Esophagus squamous epithelium (tissue), 5 donors: ENCODE data around the gene BIRC2. TPM values are rescaled to one million over a fixed set of nuclear protein-coding genes. Genes with fewer than 3 reads are reported as not detected.

Experiments used
- DNase-seq: peaks from one replicate; lab custom pipeline; 2025; lab: John Stamatoyannopoulos, UW
- H3K27ac ChIP-seq, 4 donors: fragments of 200-600 bp; sonication (generic); one replicate each; pipeline ENCODE4 v1.5.1; 2016 to 2019; ENCODE audit warnings: mild to moderate bottlenecking in 1 of 4
- H3K27me3 ChIP-seq, 4 donors: fragments of 200-600 bp; sonication (generic); 1 replicate in 3 of 4; 2 replicates in 1 of 4; pipeline versions ENCODE4 v1.5.1 to v1.6.0; 2017 to 2021; ENCODE audit warnings: antibody characterized with exemption in 1 of 4
- H3K36me3 ChIP-seq, 3 donors: fragments of 200-600 bp; sonication (generic); one replicate each; pipeline ENCODE4 v1.5.1; 2016 to 2019
- H3K4me1 ChIP-seq, 3 donors: fragments of 200-600 bp; sonication (generic); one replicate each; pipeline ENCODE4 v1.5.1; 2017 to 2019
- H3K4me3 ChIP-seq, 4 donors: fragments of 200-600 bp; sonication (generic); 1 replicate in 3 of 4; 2 replicates in 1 of 4; pipeline ENCODE4 v1.5.1; 2016 to 2019; ENCODE audit warnings: mild to moderate bottlenecking in 2 of 4, moderate library complexity in 1 of 4
- H3K9me3 ChIP-seq, 3 donors: fragments of 200-600 bp; sonication (generic); one replicate each; pipeline ENCODE4 v1.5.1; 2016 to 2019
- POLR2A ChIP-seq, 4 donors: fragments of 450-650 bp; IDR thresholded peaks; one replicate each; pipeline ENCODE4 v1.6.1; 2017; ENCODE audit warnings: antibody characterized with exemption in 4 of 4, mild to moderate bottlenecking in 4 of 4, moderate library complexity in 3 of 4
- WGBS, 2 donors: methylation state at CpG; one replicate each; pipeline ENCODE4 v1.1.5; 2018; 5-methylcytosine and 5-hydroxymethylcytosine counted together
- intact Hi-C: fragments of 100-400 bp; cut with DNase I; formaldehyde crosslinking; loops from one replicate; pipeline ENCODE4 v1.15.0; 2022
- total RNA-seq, 4 donors: library from RNA; depleted of rRNA; stranded (reverse); fragments of >200 nt; gene quantifications; one replicate each; pipeline ENCODE4 v1.1.0, GENCODE V29; 2016
- TF ChIP-seq, protein P1 (sequence below), 6 experiments: fragments of 450-650 bp in 4 of 6; fragments of 200-600 bp in 2 of 6; sonication (generic) in 2 of 6; IDR thresholded peaks; one replicate each; pipeline ENCODE4 v1.5.1; 2016 to 2019; ENCODE audit warnings: antibody characterized with exemption in 6 of 6, mild to moderate bottlenecking in 4 of 6, moderate library complexity in 4 of 6
- donor health status: DM: yes; HTN: yes; CAD: no.

BIRC2 gene
- total RNA-seq, 4 donors from 2014 or later, result 18.9 to 38.7 (median 26.4) TPM

- 100% methylated on average over 2 of the region's 2 CpGs for WGBS, 2 donors
- no peak for TF ChIP-seq POLR2A (IDR thresholded peaks at IDR 0.05)
- TF ChIP-seq, protein P1, sequence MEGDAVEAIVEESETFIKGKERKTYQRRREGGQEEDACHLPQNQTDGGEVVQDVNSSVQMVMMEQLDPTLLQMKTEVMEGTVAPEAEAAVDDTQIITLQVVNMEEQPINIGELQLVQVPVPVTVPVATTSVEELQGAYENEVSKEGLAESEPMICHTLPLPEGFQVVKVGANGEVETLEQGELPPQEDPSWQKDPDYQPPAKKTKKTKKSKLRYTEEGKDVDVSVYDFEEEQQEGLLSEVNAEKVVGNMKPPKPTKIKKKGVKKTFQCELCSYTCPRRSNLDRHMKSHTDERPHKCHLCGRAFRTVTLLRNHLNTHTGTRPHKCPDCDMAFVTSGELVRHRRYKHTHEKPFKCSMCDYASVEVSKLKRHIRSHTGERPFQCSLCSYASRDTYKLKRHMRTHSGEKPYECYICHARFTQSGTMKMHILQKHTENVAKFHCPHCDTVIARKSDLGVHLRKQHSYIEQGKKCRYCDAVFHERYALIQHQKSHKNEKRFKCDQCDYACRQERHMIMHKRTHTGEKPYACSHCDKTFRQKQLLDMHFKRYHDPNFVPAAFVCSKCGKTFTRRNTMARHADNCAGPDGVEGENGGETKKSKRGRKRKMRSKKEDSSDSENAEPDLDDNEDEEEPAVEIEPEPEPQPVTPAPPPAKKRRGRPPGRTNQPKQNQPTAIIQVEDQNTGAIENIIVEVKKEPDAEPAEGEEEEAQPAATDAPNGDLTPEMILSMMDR (IDR thresholded peaks at IDR 0.05), result no peak
- Histone ChIP-seq H3K9me3 (no peaks in the 10 kb centered on the region), H3K36me3 (peaks cover 5 to 76% (median 8%) of the 10 kb centered on the region in 3 donors), H3K27ac (no peak overlapping the region), H3K4me1 (no peaks in the 10 kb centered on the region), H3K27me3 (no peaks in the 10 kb centered on the region), H3K4me3 (no peak overlapping the region)
- no peak for DNase-seq
- intact Hi-C loops, result no loop called here
Measured at GRCh38 chr11:102393272-102393730, 46.3 kb downstream of the BIRC2 start.

DNA sequence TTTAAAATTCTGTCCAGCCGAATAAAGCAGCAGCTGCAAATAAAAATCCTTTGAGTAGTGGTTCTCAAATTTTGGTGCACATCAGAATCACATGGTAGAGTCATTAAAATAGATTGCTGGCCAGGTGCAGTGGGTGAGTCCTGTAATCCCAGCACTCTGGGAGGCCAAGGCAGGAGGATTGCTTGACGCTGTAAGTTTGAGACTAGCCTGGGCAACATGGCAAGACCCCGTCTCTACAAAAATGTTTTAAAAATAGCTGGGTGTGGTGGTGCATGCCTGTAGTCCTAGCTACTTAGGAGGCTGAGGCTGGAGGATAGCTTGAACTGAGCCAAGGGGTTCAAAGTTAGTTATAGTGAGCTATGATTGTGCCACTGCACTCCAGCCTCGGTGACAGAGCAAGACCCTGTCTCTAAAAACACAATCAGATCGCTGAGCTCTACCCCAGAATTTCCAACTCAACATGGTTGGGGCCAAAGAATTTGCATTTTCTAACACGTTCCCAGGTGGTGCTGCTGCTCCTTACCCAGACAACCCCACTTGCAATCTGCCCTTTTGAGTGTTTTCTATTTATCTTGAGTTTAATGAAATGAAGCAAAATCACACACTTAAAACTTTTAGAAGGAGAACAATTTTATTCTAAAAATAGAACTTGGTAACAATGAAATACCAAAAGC, 48.8 kb downstream of the BIRC2 start:
- Histone ChIP-seq H3K9me3 (no peaks in the 10 kb centered on the region), H3K4me1 (no peaks in the 10 kb centered on the region), H3K4me3 (no peak overlapping the region), H3K36me3 (peaks cover 6 to 88% (median 8%) of the 10 kb centered on the region in 3 donors), H3K27me3 (no peaks in the 10 kb centered on the region), H3K27ac (no peak overlapping the region)
- TF ChIP-seq, protein P1 (IDR thresholded peaks at IDR 0.05), result no peak
- TF ChIP-seq POLR2A (IDR thresholded peaks at IDR 0.05), result no peak
- WGBS, 2 donors, result 80 to 82% methylated on average over 6 of the region's 6 CpGs
- intact Hi-C loops, result no loop called here
- no peak for DNase-seq

GRCh38 chr11:102396708-102397563, 49.9 kb downstream of the BIRC2 start:
- Histone ChIP-seq H3K9me3 (no peaks in the 10 kb centered on the region), H3K36me3 (peaks cover 8 to 88% (median 15%) of the 10 kb centered on the region in 3 donors), H3K4me1 (no peaks in the 10 kb centered on the region), H3K27ac (no peak overlapping the region), H3K27me3 (no peaks in the 10 kb centered on the region), H3K4me3 (no peak overlapping the region)
- intact Hi-C loops, result no loop called here
- TF ChIP-seq POLR2A (IDR thresholded peaks at IDR 0.05), result no peak
- TF ChIP-seq, protein P1 (IDR thresholded peaks at IDR 0.05), result no peak
- 81 to 90% methylated on average over 4 of the region's 4 CpGs for WGBS, 2 donors
- DNase-seq, result no peak

- Histone ChIP-seq H3K27ac (no peak overlapping the region), H3K27me3 (no peaks in the 10 kb centered on the region), H3K36me3 (peaks cover 3 to 87% (median 15%) of the 10 kb centered on the region in 3 donors), H3K9me3 (no peaks in the 10 kb centered on the region), H3K4me3 (no peak overlapping the region), H3K4me1 (no peaks in the 10 kb centered on the region)
- TF ChIP-seq, protein P1 (IDR thresholded peaks at IDR 0.05), result no peak
- no peak for TF ChIP-seq POLR2A (IDR thresholded peaks at IDR 0.05)
- WGBS, 2 donors, result 87% methylated on average over 2 of the region's 2 CpGs
- intact Hi-C loops, result no loop called here
- no peak for DNase-seq
Measured at GRCh38 chr11:102398297-102398696, 51.3 kb downstream of the BIRC2 start.

GRCh38 chr11:102399189-102399588, 52.2 kb downstream of the BIRC2 start:
- TF ChIP-seq, protein P1 (IDR thresholded peaks at IDR 0.05), result no peak
- TF ChIP-seq POLR2A (IDR thresholded peaks at IDR 0.05), result no peak

More at GRCh38 chr11:102399189-102399588, 52.2 kb downstream of the BIRC2 start:
- Histone ChIP-seq H3K4me1 (no peaks in the 10 kb centered on the region), H3K9me3 (no peaks in the 10 kb centered on the region), H3K27me3 (no peaks in the 10 kb centered on the region), H3K27ac (no peak overlapping the region), H3K4me3 (no peak overlapping the region), H3K36me3 (peaks cover 0 to 87% (median 15%) of the 10 kb centered on the region in 3 donors)
- 94 to 100% methylated on average over 2 of the region's 2 CpGs for WGBS, 2 donors
- intact Hi-C loops, result no loop called here
- no peak for DNase-seq
